GM21515 (cell line): ENCODE results near the gene PPP1R2B.
"Not testable (repeated sequence)": the region's sequence is repeated elsewhere in the genome, so short reads cannot be mapped to it uniquely, and the experiment has no call there.

ENCODE experiments used
- ATAC-seq: cut with Tn5 transposase; IDR thresholded peaks from one replicate; pipeline ENCODE4 v1.9.1; 2021; ENCODE audit not compliant: unreplicated experiment

PPP1R2B gene

GRCh38 chr5:156850206-156850751 is at the start of gene PPP1R2B:
Gene PPP1R2B (plus strand): TSS chr5:156850295. CDS start chr5:156850563, 268 bp downstream.
- ATAC-seq: no peak

- ATAC-seq: no peak
These were observed 49.2 kb upstream of the PPP1R2B start for GRCh38 chr5:156800929-156801328.

- no peak for ATAC-seq
These were observed 47.6 kb upstream of the PPP1R2B start for GRCh38 chr5:156802501-156802900.

- no peak for ATAC-seq
These were observed 46.7 kb upstream of the PPP1R2B start for GRCh38 chr5:156803404-156803803.

GRCh38 chr5:156812959-156813358 is 37.1 kb upstream of the PPP1R2B start:
- ATAC-seq: no peak

GRCh38 chr5:156815988-156816599 is 34.0 kb upstream of the PPP1R2B start:
- ATAC-seq: peak; percentile 62

GRCh38 chr5:156819537-156819936 is 30.6 kb upstream of the PPP1R2B start:
- no peak for ATAC-seq

GRCh38 chr5:156819967-156820581 is 30.0 kb upstream of the PPP1R2B start:
- ATAC-seq: no peak

- ATAC-seq: no peak
These were observed 25.9 kb upstream of the PPP1R2B start for GRCh38 chr5:156824241-156824640.

- no peak for ATAC-seq
These were observed 25.3 kb upstream of the PPP1R2B start for GRCh38 chr5:156824800-156825199.

- ATAC-seq: no peak
These were observed 24.4 kb upstream of the PPP1R2B start for GRCh38 chr5:156825688-156826087.

- peak; percentile 88 for ATAC-seq
These were observed 23.9 kb upstream of the PPP1R2B start for GRCh38 chr5:156826150-156826549.

GRCh38 chr5:156834916-156835315 is 15.2 kb upstream of the PPP1R2B start:
- no peak for ATAC-seq

- ATAC-seq: peak; percentile 62
These were observed 14.2 kb upstream of the PPP1R2B start for GRCh38 chr5:156835905-156836304.

GRCh38 chr5:156836846-156837245 is 13.2 kb upstream of the PPP1R2B start:
- ATAC-seq: no peak

GRCh38 chr5:156838961-156839360 is 11.1 kb upstream of the PPP1R2B start:
- no peak for ATAC-seq

- ATAC-seq: no peak
These were observed 8.4 kb upstream of the PPP1R2B start for GRCh38 chr5:156841737-156842136.

- no peak for ATAC-seq
These were observed 3.2 kb upstream of the PPP1R2B start for GRCh38 chr5:156846914-156847313.

GRCh38 chr5:156848447-156848846 is 1.6 kb upstream of the PPP1R2B start:
- ATAC-seq: not testable (repeated sequence)

- ATAC-seq: no peak
These were observed 1.8 kb downstream of the PPP1R2B start for GRCh38 chr5:156851880-156852279.

- not testable (repeated sequence) for ATAC-seq
These were observed 3.0 kb downstream of the PPP1R2B start for GRCh38 chr5:156853055-156853454.

- no peak for ATAC-seq
These were observed 15.3 kb downstream of the PPP1R2B start for GRCh38 chr5:156865427-156865826.

- no peak for ATAC-seq
These were observed 20.4 kb downstream of the PPP1R2B start for GRCh38 chr5:156870498-156870839.
